Gastrocnemius medialis (tissue), 4 donors: ENCODE measurements around the gene MYO3B.

ENCODE experiments used
- CTCF ChIP-seq, 5 experiments: fragments of 450-650 bp in 3 of 5; fragments of 200-600 bp in 2 of 5; sonication (generic) in 2 of 5; IDR thresholded peaks in 4 of 5; conservative IDR thresholded peaks in 1 of 5; 1 replicate in 4 of 5; 2 replicates in 1 of 5; pipeline ENCODE4 v1.5.1; 2016 to 2019; ENCODE audit warnings: antibody characterized with exemption in 5 of 5, mild to moderate bottlenecking in 3 of 5, moderate library complexity in 3 of 5
- POLR2A ChIP-seq, 2 donors: fragments of 450-650 bp; IDR thresholded peaks; one replicate each; pipeline ENCODE4 v1.6.1; 2017; ENCODE audit warnings: antibody characterized with exemption in 2 of 2, mild to moderate bottlenecking in 2 of 2, moderate library complexity in 2 of 2

- no peak for TF ChIP-seq CTCF (IDR thresholded peaks at IDR 0.05 in 4 of 5, conservative IDR thresholded peaks at IDR 0.05 in 1 of 5)
- no peak for TF ChIP-seq POLR2A (IDR thresholded peaks at IDR 0.05)
These were observed 423.5 kb downstream of the MYO3B start for GRCh38 chr2:170601489-170601888.
